ENCODE results near the gene IGDCC3. TPM values are rescaled to one million over a fixed set of nuclear protein-coding genes. Genes with fewer than 3 reads are reported as not detected.

IGDCC3 gene
- total and polyA plus RNA-seq, 2 donors from 2014 or later, result 0.22 to 0.49 TPM

- FAIRE-seq (no peak), DNase-seq (peak in 1 of 5 donors; percentile 35)
- Histone ChIP-seq H3K36me3 (ENCODE audit: control insufficient read depth in 2 of 3, insufficient read depth in 3 of 3, low read length in 3 of 3) (no peaks in the 10 kb centered on the region), H3K4me3 (ENCODE audit: low read length in 3 of 3) (no peak overlapping the region), H3K27ac (ENCODE audit: low read depth in 2 of 2, low read length in 2 of 2) (no peak overlapping the region), H3K9ac (ENCODE audit: low read length in 3 of 3) (no peak overlapping the region), H3K27me3 (ENCODE audit: control insufficient read depth, insufficient read depth, low read length) (peaks cover 2% of the 10 kb centered on the region), H3K4me1 (ENCODE audit: control insufficient read depth in 2 of 3, insufficient read depth in 2 of 3, low read depth in 1 of 3, low read length in 3 of 3) (peaks cover 0 to 6% (median 3%) of the 10 kb centered on the region in 3 donors), H3K9me3 (ENCODE audit: control insufficient read depth in 2 of 3, insufficient read depth in 1 of 3, low read length in 3 of 3) (no peaks in the 10 kb centered on the region)
- intact Hi-C loops (cut with DNase I), result no loop called here
- TF ChIP-seq, protein P1, sequence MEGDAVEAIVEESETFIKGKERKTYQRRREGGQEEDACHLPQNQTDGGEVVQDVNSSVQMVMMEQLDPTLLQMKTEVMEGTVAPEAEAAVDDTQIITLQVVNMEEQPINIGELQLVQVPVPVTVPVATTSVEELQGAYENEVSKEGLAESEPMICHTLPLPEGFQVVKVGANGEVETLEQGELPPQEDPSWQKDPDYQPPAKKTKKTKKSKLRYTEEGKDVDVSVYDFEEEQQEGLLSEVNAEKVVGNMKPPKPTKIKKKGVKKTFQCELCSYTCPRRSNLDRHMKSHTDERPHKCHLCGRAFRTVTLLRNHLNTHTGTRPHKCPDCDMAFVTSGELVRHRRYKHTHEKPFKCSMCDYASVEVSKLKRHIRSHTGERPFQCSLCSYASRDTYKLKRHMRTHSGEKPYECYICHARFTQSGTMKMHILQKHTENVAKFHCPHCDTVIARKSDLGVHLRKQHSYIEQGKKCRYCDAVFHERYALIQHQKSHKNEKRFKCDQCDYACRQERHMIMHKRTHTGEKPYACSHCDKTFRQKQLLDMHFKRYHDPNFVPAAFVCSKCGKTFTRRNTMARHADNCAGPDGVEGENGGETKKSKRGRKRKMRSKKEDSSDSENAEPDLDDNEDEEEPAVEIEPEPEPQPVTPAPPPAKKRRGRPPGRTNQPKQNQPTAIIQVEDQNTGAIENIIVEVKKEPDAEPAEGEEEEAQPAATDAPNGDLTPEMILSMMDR (IDR thresholded peaks at IDR 0.05; ENCODE audit: borderline replicate concordance, extremely low read depth, insufficient read depth), result no peak
Observed at GRCh38 chr15:65371976-65372786, 5.6 kb downstream of the IGDCC3 start.

DNA sequence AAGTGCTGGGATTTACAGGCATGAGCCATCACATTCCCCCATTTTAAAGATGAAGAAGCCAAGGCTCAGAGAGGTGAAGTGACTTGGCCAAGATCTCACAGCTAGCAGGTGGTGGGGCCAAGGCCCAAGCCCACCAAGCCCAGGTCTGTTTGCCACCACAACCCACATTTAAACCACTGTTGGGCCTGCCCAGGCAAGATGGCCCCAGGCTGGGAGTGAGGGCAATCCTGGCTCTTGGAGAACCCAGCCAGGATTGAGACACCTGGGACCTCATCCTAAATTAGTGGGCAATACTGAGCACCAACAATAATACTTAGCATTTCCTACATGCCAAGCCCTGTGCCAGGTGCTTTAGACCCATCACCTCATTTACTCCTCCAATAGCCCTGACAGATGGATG lies 6.9 kb downstream of the IGDCC3 start:
- no peaks in the 10 kb centered on the region for H3K9me3 ChIP-seq (ENCODE audit: control insufficient read depth in 2 of 3, insufficient read depth in 1 of 3, low read length in 3 of 3)
- no peaks in the 10 kb centered on the region for H3K36me3 ChIP-seq (ENCODE audit: control insufficient read depth in 2 of 3, insufficient read depth in 3 of 3, low read length in 3 of 3)
- no peaks in the 10 kb centered on the region for H3K27me3 ChIP-seq (ENCODE audit: control insufficient read depth, insufficient read depth, low read length)
- no peak overlapping the region for H3K27ac ChIP-seq (ENCODE audit: low read depth in 2 of 2, low read length in 2 of 2)
- TF ChIP-seq, protein P1 (IDR thresholded peaks at IDR 0.05; ENCODE audit: borderline replicate concordance, extremely low read depth, insufficient read depth), result no peak
- DNase-seq, result peak in 1 of 5 donors; percentile 29
- intact Hi-C loops (cut with DNase I), result no loop called here
- FAIRE-seq, result no peak
- no peak overlapping the region for H3K9ac ChIP-seq (ENCODE audit: low read length in 3 of 3)
- no peak overlapping the region for H3K4me3 ChIP-seq (ENCODE audit: low read length in 3 of 3)
- peaks cover 0 to under 1% (median 0%) of the 10 kb centered on the region in 3 donors for H3K4me1 ChIP-seq (ENCODE audit: control insufficient read depth in 2 of 3, insufficient read depth in 2 of 3, low read depth in 1 of 3, low read length in 3 of 3)

GRCh38 chr15:65369651-65370050 lies 8.2 kb downstream of the IGDCC3 start:
- Histone ChIP-seq H3K4me3 (ENCODE audit: low read length in 3 of 3) (no peak overlapping the region), H3K9me3 (ENCODE audit: control insufficient read depth in 2 of 3, insufficient read depth in 1 of 3, low read length in 3 of 3) (no peaks in the 10 kb centered on the region), H3K36me3 (ENCODE audit: control insufficient read depth in 2 of 3, insufficient read depth in 3 of 3, low read length in 3 of 3) (no peaks in the 10 kb centered on the region), H3K27me3 (ENCODE audit: control insufficient read depth, insufficient read depth, low read length) (no peaks in the 10 kb centered on the region), H3K9ac (ENCODE audit: low read length in 3 of 3) (no peak overlapping the region), H3K27ac (ENCODE audit: low read depth in 2 of 2, low read length in 2 of 2) (no peak overlapping the region), H3K4me1 (ENCODE audit: control insufficient read depth in 2 of 3, insufficient read depth in 2 of 3, low read depth in 1 of 3, low read length in 3 of 3) (no peaks in the 10 kb centered on the region)
- TF ChIP-seq, protein P1 (IDR thresholded peaks at IDR 0.05; ENCODE audit: borderline replicate concordance, extremely low read depth, insufficient read depth), result no peak
- no peak for FAIRE-seq
- peak in 1 of 5 donors; percentile 23 for DNase-seq
- intact Hi-C loops (cut with DNase I), result no loop called here
